Fibroblast of lung (primary cell): Measurements from ENCODE around the gene NRTN. TPM values are rescaled to one million over a fixed set of nuclear protein-coding genes. Genes with fewer than 3 reads are reported as not detected.

ENCODE experiments used
- DNase-seq, 2 donors: peaks; one replicate each; pipeline versions ENCODE4 v3.0.0 to v3.0.0-alpha.2; 2010; ENCODE audit warnings: low read depth in 2 of 2
- H2AFZ ChIP-seq: 2 replicates; pipeline ENCODE4 v1.5.1; 2012; ENCODE audit warnings: low read length, control low read depth, inconsistent platforms
- H3K27ac ChIP-seq: 2 replicates; pipeline ENCODE4 v1.5.1; 2011; ENCODE audit warnings: low read length, control low read depth; ENCODE audit not compliant: insufficient read depth
- H3K27me3 ChIP-seq: 2 replicates; pipeline ENCODE4 v1.5.1; 2011; ENCODE audit warnings: mild to moderate bottlenecking, low read length; ENCODE audit not compliant: control insufficient read depth, insufficient read depth
- H3K36me3 ChIP-seq: 2 replicates; pipeline ENCODE4 v1.5.1; 2011; ENCODE audit warnings: low read length; ENCODE audit not compliant: control insufficient read depth, insufficient read depth
- H3K4me1 ChIP-seq: 2 replicates; pipeline ENCODE4 v1.5.1; 2011; ENCODE audit warnings: low read length; ENCODE audit not compliant: control insufficient read depth, insufficient read depth; ENCODE audit errors: extremely low read depth
- H3K4me2 ChIP-seq: 2 replicates; pipeline ENCODE4 v1.5.1; 2011; ENCODE audit warnings: low read length, control low read depth; ENCODE audit not compliant: insufficient read depth; ENCODE audit errors: extremely low read depth
- H3K4me3 ChIP-seq, 4 experiments: fragments of 200-600 bp in 1 of 4; sonication (generic) in 1 of 4; replicated peaks in 1 of 4; 2 replicates each; pipeline ENCODE4 v1.5.1; 2011 to 2016; ENCODE audit warnings: low read length in 4 of 4, low read depth in 3 of 4, mild to moderate bottlenecking in 3 of 4, control low read depth in 2 of 4, inconsistent platforms in 1 of 4, mixed read lengths in 1 of 4; ENCODE audit not compliant: insufficient read depth in 1 of 4; ENCODE audit errors: control extremely low read depth in 1 of 4
- H3K79me2 ChIP-seq: 2 replicates; pipeline ENCODE4 v1.5.1; 2012; ENCODE audit warnings: mild to moderate bottlenecking, low read length, inconsistent platforms; ENCODE audit not compliant: control insufficient read depth, insufficient read depth
- H3K9ac ChIP-seq: 2 replicates; pipeline ENCODE4 v1.5.1; 2011; ENCODE audit warnings: mild to moderate bottlenecking, low read length, control low read depth; ENCODE audit not compliant: insufficient read depth
- H3K9me3 ChIP-seq: 2 replicates; pipeline ENCODE4 v1.5.1; 2012; ENCODE audit warnings: low read depth, low read length; ENCODE audit not compliant: control insufficient read depth, insufficient read depth
- H4K20me1 ChIP-seq: 2 replicates; pipeline ENCODE4 v1.5.1; 2011; ENCODE audit warnings: low read length; ENCODE audit not compliant: control insufficient read depth, insufficient read depth; ENCODE audit errors: extremely low read depth
- CTCF ChIP-seq, 2 donors: IDR thresholded peaks in 1 of 2; conservative IDR thresholded peaks in 1 of 2; 1 replicate in 1 of 2; 2 replicates in 1 of 2; pipeline ENCODE4 v1.5.1; 2011 to 2012; ENCODE audit warnings: low read length in 2 of 2, control low read depth in 1 of 2, inconsistent platforms in 1 of 2, low read depth in 1 of 2, mild to moderate bottlenecking in 1 of 2
- EZH2 ChIP-seq: IDR thresholded peaks from 2 replicates; pipeline ENCODE4 v1.5.1; 2012; ENCODE audit warnings: low read length, control low read depth, mild to moderate bottlenecking; ENCODE audit errors: missing control alignments
- polyA plus RNA-seq, 2 donors: library from polyadenylated mRNA; depleted of rRNA in 1 of 2; stranded (reverse) in 1 of 2; unstranded in 1 of 2; fragments of >200 nt; gene quantifications; 2 replicates each; pipeline ENCODE4 v1.2.1, GENCODE V29; 2011 to 2012; ENCODE audit warnings: missing spikeins in 1 of 2
- total RNA-seq: library from RNA; depleted of rRNA; stranded (reverse); fragments of >200 nt; gene quantifications from 2 replicates; pipeline ENCODE4 v1.2.1, GENCODE V29; 2014

NRTN gene
- total and polyA plus RNA-seq, 2 donors (not counting 1 experiment from before 2014, with no cell fraction given): 0.11 to 0.50 TPM

- H4K20me1 ChIP-seq: no peaks in the 10 kb centered on the region
- H3K4me1 ChIP-seq: peaks cover 4% of the 10 kb centered on the region
- no peak overlapping the region for H3K27ac ChIP-seq
- DNase-seq: no peak
- no peaks in the 10 kb centered on the region for H3K36me3 ChIP-seq
- no peak overlapping the region for H3K4me2 ChIP-seq
- H3K4me3 ChIP-seq: no peak overlapping the region
- no peak for TF ChIP-seq CTCF (conservative IDR thresholded peaks at IDR 0.05 in 1 of 2, IDR thresholded peaks at IDR 0.05 in 1 of 2; ENCODE audit: low read depth in 1 of 2, low read length in 2 of 2)
- TF ChIP-seq EZH2: no peak
- no peaks in the 10 kb centered on the region for H3K79me2 ChIP-seq
- no peak overlapping the region for H2AFZ ChIP-seq
- H3K27me3 ChIP-seq: peaks cover 8% of the 10 kb centered on the region
- no peaks in the 10 kb centered on the region for H3K9me3 ChIP-seq
- H3K9ac ChIP-seq: no peak overlapping the region
These were observed 4.3 kb upstream of the NRTN start for GRCh38 chr19:5800361-5801270.

GRCh38 chr19:5801796-5802619, 2.9 kb upstream of the NRTN start:
- H3K27me3 ChIP-seq: peaks cover 17% of the 10 kb centered on the region
- no peak overlapping the region for H3K4me3 ChIP-seq
- no peaks in the 10 kb centered on the region for H3K36me3 ChIP-seq
- H3K4me2 ChIP-seq: no peak overlapping the region
- peaks cover 4% of the 10 kb centered on the region for H3K4me1 ChIP-seq
- no peaks in the 10 kb centered on the region for H3K79me2 ChIP-seq
- TF ChIP-seq CTCF (conservative IDR thresholded peaks at IDR 0.05 in 1 of 2, IDR thresholded peaks at IDR 0.05 in 1 of 2; ENCODE audit: low read depth in 1 of 2, low read length in 2 of 2) (no peak), EZH2 (no peak)
- H2AFZ ChIP-seq: no peak overlapping the region
- no peaks in the 10 kb centered on the region for H4K20me1 ChIP-seq
- H3K9me3 ChIP-seq: no peaks in the 10 kb centered on the region
- peak; percentile 23 to 29 for DNase-seq
- H3K27ac ChIP-seq: no peak overlapping the region
- H3K9ac ChIP-seq: no peak overlapping the region

GRCh38 chr19:5803441-5803751, 1.5 kb upstream of the NRTN start:
- H3K36me3 ChIP-seq: no peaks in the 10 kb centered on the region
- no peak for DNase-seq
- H3K27me3 ChIP-seq: peaks cover 17% of the 10 kb centered on the region
- no peak overlapping the region for H3K9ac ChIP-seq
- H3K4me2 ChIP-seq: peak overlapping the region; percentile 83
- no peaks in the 10 kb centered on the region for H3K9me3 ChIP-seq
- H4K20me1 ChIP-seq: no peaks in the 10 kb centered on the region
- H3K4me3 ChIP-seq: peak overlapping the region in 1 of 4 experiments; percentile 49
- no peaks in the 10 kb centered on the region for H3K79me2 ChIP-seq
- peaks cover 4% of the 10 kb centered on the region for H3K4me1 ChIP-seq
- no peak for TF ChIP-seq EZH2
- no peak for TF ChIP-seq CTCF (conservative IDR thresholded peaks at IDR 0.05 in 1 of 2, IDR thresholded peaks at IDR 0.05 in 1 of 2; ENCODE audit: low read depth in 1 of 2, low read length in 2 of 2)
- no peak overlapping the region for H3K27ac ChIP-seq
- peak overlapping the region; percentile 55 for H2AFZ ChIP-seq
